ENCODE results near the gene ALG12.

ALG12 gene

GRCh38 chr22:49910229-49911155, 7.7 kb downstream of the ALG12 start:
- DNase-seq: no peak

- DNase-seq: no peak
These were observed 8.6 kb downstream of the ALG12 start for GRCh38 chr22:49909476-49910205.

GRCh38 chr22:49907807-49908206, 10.4 kb downstream of the ALG12 start:
- no peak for DNase-seq

- no peak for DNase-seq
These were observed 11.4 kb downstream of the ALG12 start for GRCh38 chr22:49906799-49907290.

- DNase-seq: no peak
These were observed 12.0 kb downstream of the ALG12 start for GRCh38 chr22:49906071-49906798.

GRCh38 chr22:49905465-49905864, 12.8 kb downstream of the ALG12 start:
- DNase-seq: no peak

- DNase-seq: no peak
These were observed 14.2 kb downstream of the ALG12 start for GRCh38 chr22:49904040-49904369.

GRCh38 chr22:49903322-49904039, 14.8 kb downstream of the ALG12 start:
- no peak for DNase-seq

GRCh38 chr22:49901457-49901856, 16.8 kb downstream of the ALG12 start:
- DNase-seq: no peak

- no peak for DNase-seq
These were observed 17.6 kb downstream of the ALG12 start for GRCh38 chr22:49900441-49901230.

- no peak for DNase-seq
These were observed 18.7 kb downstream of the ALG12 start for GRCh38 chr22:49899530-49899929.

- DNase-seq: no peak
These were observed 21.1 kb downstream of the ALG12 start for GRCh38 chr22:49897015-49897684.

GRCh38 chr22:49896201-49896600, 22.0 kb downstream of the ALG12 start:
- no peak for DNase-seq

GRCh38 chr22:49894322-49895054, 23.8 kb downstream of the ALG12 start:
- DNase-seq: no peak

- no peak for DNase-seq
These were observed 25.2 kb downstream of the ALG12 start for GRCh38 chr22:49893025-49893424.

- DNase-seq: no peak
These were observed 25.9 kb downstream of the ALG12 start for GRCh38 chr22:49892226-49892899.

- no peak for DNase-seq
These were observed 29.2 kb downstream of the ALG12 start for GRCh38 chr22:49889071-49889470.

- no peak for DNase-seq
These were observed 30.5 kb downstream of the ALG12 start for GRCh38 chr22:49887702-49888101.

GRCh38 chr22:49887064-49887451, 31.2 kb downstream of the ALG12 start:
- no peak for DNase-seq

Data from AML-193 (cell line).